ENCODE measurements around the gene GOSR2.
A peak's percentile ranks its signal among the peaks of the same experiment; 100 is the strongest.
"Not testable (repeated sequence)": the region's sequence is repeated elsewhere in the genome, so short reads cannot be mapped to it uniquely, and the experiment has no call there.

The GOSR2 gene

DNA sequence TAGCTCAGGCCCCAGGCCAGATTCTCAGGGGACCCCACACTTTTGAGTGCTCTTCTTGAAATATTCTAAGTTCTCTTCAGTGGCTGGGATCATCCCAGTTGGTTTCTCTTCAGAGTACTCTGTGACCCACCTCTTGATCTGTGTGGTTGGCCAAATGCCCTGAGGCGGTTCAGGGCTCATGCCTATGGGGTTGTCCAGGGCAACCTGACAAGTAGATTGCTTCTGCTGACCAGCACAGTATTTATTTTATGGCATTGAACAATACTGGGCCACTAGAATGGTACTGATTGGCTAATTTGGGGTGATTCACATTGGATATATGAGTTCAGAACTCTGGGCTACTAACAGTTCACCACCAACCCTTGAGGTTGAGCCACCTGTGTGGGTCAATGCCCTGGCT is 7.4 kb upstream of the GOSR2 start:
- TF ChIP-seq, protein P1, sequence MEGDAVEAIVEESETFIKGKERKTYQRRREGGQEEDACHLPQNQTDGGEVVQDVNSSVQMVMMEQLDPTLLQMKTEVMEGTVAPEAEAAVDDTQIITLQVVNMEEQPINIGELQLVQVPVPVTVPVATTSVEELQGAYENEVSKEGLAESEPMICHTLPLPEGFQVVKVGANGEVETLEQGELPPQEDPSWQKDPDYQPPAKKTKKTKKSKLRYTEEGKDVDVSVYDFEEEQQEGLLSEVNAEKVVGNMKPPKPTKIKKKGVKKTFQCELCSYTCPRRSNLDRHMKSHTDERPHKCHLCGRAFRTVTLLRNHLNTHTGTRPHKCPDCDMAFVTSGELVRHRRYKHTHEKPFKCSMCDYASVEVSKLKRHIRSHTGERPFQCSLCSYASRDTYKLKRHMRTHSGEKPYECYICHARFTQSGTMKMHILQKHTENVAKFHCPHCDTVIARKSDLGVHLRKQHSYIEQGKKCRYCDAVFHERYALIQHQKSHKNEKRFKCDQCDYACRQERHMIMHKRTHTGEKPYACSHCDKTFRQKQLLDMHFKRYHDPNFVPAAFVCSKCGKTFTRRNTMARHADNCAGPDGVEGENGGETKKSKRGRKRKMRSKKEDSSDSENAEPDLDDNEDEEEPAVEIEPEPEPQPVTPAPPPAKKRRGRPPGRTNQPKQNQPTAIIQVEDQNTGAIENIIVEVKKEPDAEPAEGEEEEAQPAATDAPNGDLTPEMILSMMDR (IDR thresholded peaks at IDR 0.05; ENCODE audit: low read depth, low read length, missing control alignments) = no peak
- DNase-seq (ENCODE audit: low read depth) = no peak
- H3K4me3 ChIP-seq (ENCODE audit: low read depth, low read length) = no peak overlapping the region

DNA sequence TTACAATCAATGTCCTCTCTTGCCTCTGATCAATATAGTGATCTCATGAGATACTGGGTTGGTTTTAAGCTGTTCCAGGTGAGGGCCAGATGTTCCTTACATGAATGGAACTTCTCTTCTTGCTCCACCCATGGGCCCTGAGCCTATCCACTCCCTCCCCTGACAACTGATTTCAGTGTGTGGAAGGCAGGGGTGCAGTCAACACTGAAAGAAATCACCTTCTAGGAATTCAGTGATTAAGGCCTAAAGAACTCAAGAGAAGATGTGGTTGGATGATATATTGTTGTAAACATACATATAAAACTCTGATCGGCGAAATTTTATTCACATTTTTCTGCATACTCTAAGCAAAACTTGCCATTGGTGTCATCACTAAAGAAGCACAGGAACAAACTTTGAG is 6.7 kb upstream of the GOSR2 start:
- TF ChIP-seq, protein P1 (IDR thresholded peaks at IDR 0.05; ENCODE audit: low read depth, low read length, missing control alignments) = no peak
- DNase-seq (ENCODE audit: low read depth) = no peak
- H3K4me3 ChIP-seq (ENCODE audit: low read depth, low read length) = no peak overlapping the region

DNA sequence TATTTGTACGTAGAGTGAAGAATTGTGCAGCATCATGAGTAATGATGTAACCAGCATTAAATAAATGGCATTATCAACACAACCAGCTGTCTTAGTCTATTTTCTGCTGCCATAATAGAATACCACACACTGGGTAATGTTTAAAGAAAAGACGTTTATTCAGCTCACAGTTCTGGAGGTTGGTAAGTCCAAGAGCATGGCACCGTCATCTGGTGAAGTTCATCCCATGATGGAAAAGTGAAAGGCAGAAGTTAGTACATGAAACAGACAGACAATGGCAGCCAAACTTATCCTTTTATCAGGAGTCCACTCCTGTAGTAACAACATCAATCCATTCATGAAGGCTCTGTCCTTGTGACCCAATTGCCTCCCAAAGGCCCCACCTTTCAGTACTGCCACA is 6.3 kb upstream of the GOSR2 start:
- TF ChIP-seq, protein P1 (IDR thresholded peaks at IDR 0.05; ENCODE audit: low read depth, low read length, missing control alignments) = no peak
- H3K4me3 ChIP-seq (ENCODE audit: low read depth, low read length) = no peak overlapping the region
- no peak for DNase-seq (ENCODE audit: low read depth)

DNA sequence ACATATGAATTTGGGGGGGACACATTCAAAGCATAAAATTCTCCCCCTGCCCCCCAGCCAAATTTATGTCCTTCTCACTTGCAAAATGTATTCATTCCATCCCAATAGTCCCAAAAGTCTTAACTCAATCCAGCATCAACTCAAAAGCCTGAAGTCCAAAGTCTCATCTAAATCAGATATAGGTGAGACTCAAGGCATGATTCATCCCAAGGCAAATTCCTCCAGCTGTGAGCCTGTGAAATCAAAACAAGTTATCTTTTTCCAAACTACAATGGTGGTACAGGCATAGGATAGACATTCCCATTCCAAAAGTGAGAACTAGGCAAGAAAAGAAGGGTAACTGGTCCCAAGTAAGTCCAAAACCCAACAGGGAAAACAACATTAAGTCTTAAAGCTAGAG is 5.9 kb upstream of the GOSR2 start:
- no peak for DNase-seq (ENCODE audit: low read depth)
- TF ChIP-seq, protein P1 (IDR thresholded peaks at IDR 0.05; ENCODE audit: low read depth, low read length, missing control alignments) = no peak
- H3K4me3 ChIP-seq (ENCODE audit: low read depth, low read length) = no peak overlapping the region

DNA sequence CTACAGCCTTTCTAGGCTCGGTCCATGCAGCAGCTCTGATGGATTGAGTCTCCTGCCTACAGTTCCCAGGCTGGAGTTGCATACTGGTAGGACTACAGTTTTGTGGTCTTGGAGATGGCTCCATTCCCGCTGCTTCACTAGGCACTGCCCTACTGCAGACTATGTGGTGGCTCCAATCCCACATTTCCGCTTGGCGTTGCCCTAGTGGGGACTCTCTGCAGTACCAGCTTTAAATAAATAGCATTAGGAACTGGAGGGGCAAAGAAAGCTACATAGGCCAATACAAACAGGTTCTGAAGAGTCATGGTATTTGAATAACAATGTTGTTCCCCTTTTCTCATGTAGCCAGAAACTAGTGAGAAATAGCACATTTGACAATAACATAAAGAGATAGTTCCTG is 5.4 kb upstream of the GOSR2 start:
- no peak overlapping the region for H3K4me3 ChIP-seq (ENCODE audit: low read depth, low read length)
- TF ChIP-seq, protein P1 (IDR thresholded peaks at IDR 0.05; ENCODE audit: low read depth, low read length, missing control alignments) = no peak
- no peak for DNase-seq (ENCODE audit: low read depth)

DNA sequence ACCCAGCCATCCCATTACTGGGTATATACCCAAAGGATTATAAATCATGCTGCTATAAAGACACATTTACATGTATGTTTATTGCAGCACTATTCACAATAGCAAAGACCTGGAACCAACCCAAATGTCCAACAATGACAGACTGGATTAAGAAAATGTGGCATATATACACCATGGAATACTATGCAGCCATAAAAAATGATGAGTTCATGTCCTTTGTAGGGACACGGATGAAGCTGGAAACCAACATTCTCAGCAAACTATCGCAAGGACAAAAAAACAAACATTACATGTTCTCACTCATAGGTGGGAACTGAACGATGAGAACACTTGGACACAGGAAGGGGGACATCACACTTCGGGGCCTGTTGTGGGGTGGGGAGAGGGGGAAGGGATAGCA is 998 bp upstream of the GOSR2 start:
- not testable (repeated sequence) for H3K4me3 ChIP-seq (ENCODE audit: low read depth, low read length); DNase-seq (ENCODE audit: low read depth)

DNA sequence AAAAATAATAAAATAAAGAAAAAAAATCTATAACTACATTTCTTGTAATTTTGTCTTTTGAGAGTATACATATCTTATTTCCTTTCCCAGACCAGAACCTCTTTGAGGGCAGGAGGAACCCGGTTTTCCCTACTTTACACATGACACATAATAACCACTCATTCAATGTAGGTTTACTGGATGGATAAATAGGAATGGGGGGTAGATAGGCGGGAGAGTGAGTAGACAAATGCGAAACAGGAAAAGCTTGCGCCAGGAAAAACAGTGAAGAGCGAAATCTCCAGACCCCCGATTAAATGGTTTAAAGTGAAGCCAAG is 515 bp upstream of the GOSR2 start:
- no peak for DNase-seq (ENCODE audit: low read depth)
- H3K4me3 ChIP-seq (ENCODE audit: low read depth, low read length) = peak overlapping the region; percentile 94
- TF ChIP-seq, protein P1 (IDR thresholded peaks at IDR 0.05; ENCODE audit: low read depth, low read length, missing control alignments) = no peak
